BLaER1 treated with 17β-estradiol and CSF1 and Interleukin-3, amounts not matched to agents 10 nM and 100 nM (cell line): ENCODE results near the gene TRRAP.

ENCODE experiments used
- H3K27ac ChIP-seq, 11 experiments: shearing (Covaris generic); formaldehyde crosslinking; 2 replicates each; pipeline ENCODE4 v1.8.1; 2022
- H3K27me3 ChIP-seq, 11 experiments: shearing (Covaris generic); formaldehyde crosslinking; 2 replicates each; pipeline ENCODE4 v1.8.1; 2022
- H3K36me3 ChIP-seq, 11 experiments: shearing (Covaris generic); formaldehyde crosslinking; 2 replicates each; pipeline ENCODE4 v1.8.1; 2022
- H3K4me1 ChIP-seq, 10 experiments: shearing (Covaris generic); formaldehyde crosslinking; 2 replicates each; pipeline ENCODE4 v1.8.1; 2022
- H3K4me2 ChIP-seq, 11 experiments: shearing (Covaris generic); formaldehyde crosslinking; 2 replicates each; pipeline ENCODE4 v1.8.1; 2022
- H3K4me3 ChIP-seq, 10 experiments: shearing (Covaris generic); formaldehyde crosslinking; 2 replicates each; pipeline ENCODE4 v1.8.1; 2022
- H3K9ac ChIP-seq, 11 experiments: shearing (Covaris generic); formaldehyde crosslinking; 2 replicates each; pipeline ENCODE4 v1.8.1; 2022
- H3K9me3 ChIP-seq, 11 experiments: shearing (Covaris generic); formaldehyde crosslinking; replicated peaks in 1 of 11; 2 replicates each; pipeline ENCODE4 v1.8.1; 2022
- H4K20me1 ChIP-seq, 11 experiments: shearing (Covaris generic); formaldehyde crosslinking; 2 replicates each; pipeline ENCODE4 v1.8.1; 2022
- Cebpa-rat ChIP-seq, 11 experiments: shearing (Covaris generic); IDR thresholded peaks; 2 replicates each; pipeline ENCODE4 v1.8.1; 2022

Gene TRRAP

DNA sequence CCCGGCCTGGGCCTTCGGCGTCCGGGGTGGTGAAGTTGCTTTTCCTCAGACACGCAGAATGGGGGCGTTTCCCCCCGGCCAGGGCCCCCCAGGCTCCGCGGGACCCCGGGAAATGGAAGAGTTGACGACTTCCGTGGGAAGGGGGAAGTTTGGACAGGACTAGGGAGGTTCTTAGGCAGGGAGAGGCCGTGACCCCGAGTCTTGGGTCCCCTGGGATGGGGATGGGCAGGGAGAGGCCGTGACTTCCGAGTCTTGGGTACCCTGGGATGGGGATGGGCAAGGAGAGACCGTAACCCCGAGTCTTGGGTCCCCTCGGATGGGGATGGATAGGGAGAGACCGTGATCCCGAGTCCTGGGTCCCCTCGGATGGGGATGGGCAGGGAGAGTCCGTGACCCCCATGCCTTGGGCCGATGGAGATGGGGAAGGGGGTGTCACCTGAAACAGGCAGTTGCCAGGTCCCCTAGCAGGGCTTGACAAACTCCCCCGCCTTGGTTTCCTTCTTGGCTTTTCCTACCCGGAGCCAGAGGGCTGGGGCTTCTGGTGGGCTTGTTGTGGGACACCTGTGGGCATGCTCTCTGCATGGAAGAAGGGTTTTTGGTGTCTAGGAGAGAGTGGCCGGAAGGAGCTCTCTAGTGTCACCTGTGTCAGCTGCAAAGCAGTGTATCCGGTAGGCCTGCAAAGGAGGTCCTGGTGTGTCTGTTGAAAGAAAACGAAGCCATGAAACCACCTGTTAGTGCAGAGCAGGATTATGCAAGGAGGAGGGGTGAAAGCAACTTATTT lies 1.1 kb downstream of the TRRAP start:
- peak in 1 of 11 experiments; percentile 69; a peak in 3 of 22 replicates for TF ChIP-seq Cebpa-rat (IDR thresholded peaks at IDR 0.05)
- H4K20me1 ChIP-seq, result peaks cover 27 to 55% (median 49%) of the 10 kb centered on the region in 11 experiments; a peak in 21 of 22 replicates
- H3K36me3 ChIP-seq, result peaks cover 36 to 43% (median 41%) of the 10 kb centered on the region in 11 experiments
- H3K27me3 ChIP-seq, result no peaks in the 10 kb centered on the region
- H3K4me3 ChIP-seq, result peak overlapping the region; percentile 95 to 100 (median 98)
- H3K27ac ChIP-seq, result peak overlapping the region; percentile 96 to 100 (median 99)
- no peaks in the 10 kb centered on the region for H3K9me3 ChIP-seq
- peaks cover 15 to 35% (median 24%) of the 10 kb centered on the region in 10 experiments for H3K4me1 ChIP-seq
- peak overlapping the region; percentile 98 to 100 (median 100) for H3K9ac ChIP-seq
- peak overlapping the region; percentile 90 to 100 (median 98) for H3K4me2 ChIP-seq

DNA sequence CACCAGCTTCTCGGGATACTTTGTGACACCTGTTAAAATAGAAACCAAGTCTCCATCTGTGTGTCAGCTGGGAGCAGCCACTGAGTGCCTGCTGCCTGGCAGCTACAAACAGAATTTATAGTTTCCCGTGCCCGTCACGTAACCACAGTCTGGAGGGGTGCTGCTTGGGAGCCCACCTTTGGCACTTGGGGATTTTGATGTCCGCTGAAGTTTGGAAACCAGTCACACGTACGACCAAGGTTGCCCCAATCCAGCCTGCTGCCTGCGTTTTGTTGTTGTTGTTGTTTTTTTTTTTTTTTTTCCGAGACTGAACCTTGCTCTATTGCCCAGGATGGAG lies 1.6 kb downstream of the TRRAP start:
- H3K4me2 ChIP-seq, result peak overlapping the region; percentile 90 to 100 (median 98)
- peaks cover 42 to 48% (median 47%) of the 10 kb centered on the region in 11 experiments for H3K36me3 ChIP-seq
- H3K27me3 ChIP-seq, result no peaks in the 10 kb centered on the region
- peaks cover 32 to 60% (median 55%) of the 10 kb centered on the region in 11 experiments; a peak in 21 of 22 replicates for H4K20me1 ChIP-seq
- peak overlapping the region; percentile 95 to 100 (median 98) for H3K4me3 ChIP-seq
- peak overlapping the region in 9 of 11 experiments; percentile 96 to 100 (median 99); a peak in 11 of 22 replicates for H3K27ac ChIP-seq
- peaks cover 15 to 35% (median 24%) of the 10 kb centered on the region in 10 experiments for H3K4me1 ChIP-seq
- peak overlapping the region; percentile 98 to 100 (median 100) for H3K9ac ChIP-seq
- no peaks in the 10 kb centered on the region for H3K9me3 ChIP-seq
- TF ChIP-seq Cebpa-rat (IDR thresholded peaks at IDR 0.05), result peak in 1 of 11 experiments; percentile 69; a peak in 1 of 22 replicates

GRCh38 chr7:98880485-98880884 lies 2.2 kb downstream of the TRRAP start:
- Histone ChIP-seq H4K20me1 (peaks cover 36 to 66% (median 60%) of the 10 kb centered on the region in 11 experiments; a peak in 21 of 22 replicates), H3K4me2 (peak overlapping the region; percentile 90 to 100 (median 98)), H3K9ac (peak overlapping the region in 10 of 11 experiments; percentile 98 to 100 (median 100); a peak in 13 of 22 replicates), H3K4me1 (peaks cover 15 to 35% (median 24%) of the 10 kb centered on the region in 10 experiments), H3K36me3 (peaks cover 47 to 54% (median 52%) of the 10 kb centered on the region in 11 experiments), H3K9me3 (no peaks in the 10 kb centered on the region), H3K27ac (peak overlapping the region in 3 of 11 experiments; percentile 96 to 100 (median 99); a peak in 7 of 22 replicates), H3K4me3 (peak overlapping the region; percentile 95 to 100 (median 98); a peak in 11 of 20 replicates), H3K27me3 (no peaks in the 10 kb centered on the region)
- TF ChIP-seq Cebpa-rat (IDR thresholded peaks at IDR 0.05), result no peak

- no peak for TF ChIP-seq Cebpa-rat (IDR thresholded peaks at IDR 0.05)
- Histone ChIP-seq H3K9me3 (no peaks in the 10 kb centered on the region), H3K27me3 (no peaks in the 10 kb centered on the region), H3K9ac (no peak overlapping the region), H3K4me2 (no peak overlapping the region), H3K36me3 (peaks cover 57 to 66% (median 62%) of the 10 kb centered on the region in 11 experiments), H3K27ac (no peak overlapping the region), H4K20me1 (peaks cover 40 to 78% (median 70%) of the 10 kb centered on the region in 11 experiments; a peak in 21 of 22 replicates), H3K4me1 (peaks cover 15 to 35% (median 24%) of the 10 kb centered on the region in 10 experiments), H3K4me3 (no peak overlapping the region)
These were observed 3.4 kb downstream of the TRRAP start for GRCh38 chr7:98881561-98882315.

GRCh38 chr7:98884416-98884815 lies 6.1 kb downstream of the TRRAP start:
- no peak overlapping the region for H3K27ac ChIP-seq

GRCh38 chr7:98887038-98887437 lies 8.7 kb downstream of the TRRAP start:
- no peak overlapping the region for H3K27ac ChIP-seq
- no peak overlapping the region for H3K4me2 ChIP-seq
- H3K4me3 ChIP-seq, result no peak overlapping the region
- H3K9ac ChIP-seq, result no peak overlapping the region
- H4K20me1 ChIP-seq, result peaks cover 47 to 84% (median 75%) of the 10 kb centered on the region in 11 experiments; a peak in 21 of 22 replicates
- peaks cover 0 to 13% (median 3%) of the 10 kb centered on the region in 10 experiments; a peak in 8 of 20 replicates for H3K4me1 ChIP-seq
- peaks cover 95 to 100% (median 98%) of the 10 kb centered on the region in 11 experiments for H3K36me3 ChIP-seq
- no peaks in the 10 kb centered on the region for H3K27me3 ChIP-seq
- no peak for TF ChIP-seq Cebpa-rat (IDR thresholded peaks at IDR 0.05)
- no peaks in the 10 kb centered on the region for H3K9me3 ChIP-seq

More at GRCh38 chr7:98884416-98884815, 6.1 kb downstream of the TRRAP start:
- no peaks in the 10 kb centered on the region for H3K9me3 ChIP-seq
- no peak overlapping the region for H3K4me3 ChIP-seq
- H3K4me1 ChIP-seq, result peaks cover 12 to 28% (median 19%) of the 10 kb centered on the region in 10 experiments
- H4K20me1 ChIP-seq, result peaks cover 58 to 100% (median 93%) of the 10 kb centered on the region in 11 experiments; a peak in 21 of 22 replicates
- peak overlapping the region in 2 of 11 experiments; percentile 3; a peak in 1 of 22 replicates for H3K9ac ChIP-seq
- H3K27me3 ChIP-seq, result no peaks in the 10 kb centered on the region
- no peak for TF ChIP-seq Cebpa-rat (IDR thresholded peaks at IDR 0.05)
- H3K36me3 ChIP-seq, result peaks cover 84 to 93% (median 88%) of the 10 kb centered on the region in 11 experiments
- H3K4me2 ChIP-seq, result 0 out of 22 replicates have a peak overlapping the region, but pooled peaks of 1 of the 11 experiments have one; percentile 1

DNA sequence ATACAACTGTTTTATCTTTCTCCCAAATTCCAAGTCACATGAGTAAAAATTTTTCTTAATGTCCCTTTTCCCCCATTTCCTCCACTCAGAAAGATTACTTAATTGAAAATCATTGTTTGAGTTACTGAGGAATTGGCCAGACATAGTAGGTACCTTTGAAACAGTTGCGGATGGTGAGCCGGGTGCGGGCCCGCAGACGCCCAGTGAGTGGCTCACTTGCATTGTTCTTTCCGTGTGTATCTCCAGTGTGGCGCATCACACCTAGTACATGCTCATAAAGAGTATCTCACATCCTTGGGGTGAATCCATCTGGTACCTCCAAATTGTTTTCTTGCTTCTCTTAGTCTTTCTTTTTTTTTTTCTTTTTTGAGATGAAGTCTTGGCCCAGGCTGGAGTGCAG lies 14.3 kb downstream of the TRRAP start:
- Histone ChIP-seq H3K27me3 (no peaks in the 10 kb centered on the region), H3K4me1 (no peaks in the 10 kb centered on the region), H3K4me3 (no peak overlapping the region), H3K9me3 (no peaks in the 10 kb centered on the region), H4K20me1 (peaks cover 15 to 75% (median 43%) of the 10 kb centered on the region in 11 experiments; a peak in 20 of 22 replicates), H3K4me2 (no peak overlapping the region), H3K27ac (no peak overlapping the region), H3K36me3 (peaks cover 96 to 100% (median 100%) of the 10 kb centered on the region in 11 experiments), H3K9ac (no peak overlapping the region)
- no peak for TF ChIP-seq Cebpa-rat (IDR thresholded peaks at IDR 0.05)

DNA sequence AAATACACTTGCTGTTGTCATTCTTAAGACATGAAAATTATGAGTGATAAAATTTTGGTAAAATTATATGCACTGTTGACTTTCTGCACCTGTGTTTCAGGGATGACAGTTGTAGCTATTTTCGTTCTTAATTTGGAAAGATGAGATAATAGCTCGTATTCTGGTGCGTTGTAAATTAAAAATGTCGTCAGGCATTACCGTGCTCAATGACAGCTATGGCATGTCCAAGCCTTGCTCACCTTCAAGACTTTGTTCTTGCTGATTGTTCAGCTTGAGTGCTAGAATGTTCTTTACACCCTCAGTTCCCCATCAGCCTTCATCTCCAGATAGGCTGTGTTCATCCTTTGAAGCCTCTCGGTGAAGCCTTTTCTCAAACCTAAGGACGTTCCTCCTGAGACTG lies 21.5 kb downstream of the TRRAP start:
- Histone ChIP-seq H3K4me1 (no peaks in the 10 kb centered on the region), H3K9ac (no peak overlapping the region), H3K9me3 (no peaks in the 10 kb centered on the region), H3K4me2 (no peak overlapping the region), H3K36me3 (peaks cover 99 to 100% (median 100%) of the 10 kb centered on the region in 11 experiments), H4K20me1 (peaks cover 0 to 63% (median 13%) of the 10 kb centered on the region in 11 experiments; a peak in 14 of 22 replicates), H3K4me3 (no peak overlapping the region), H3K27me3 (no peaks in the 10 kb centered on the region), H3K27ac (no peak overlapping the region)
- no peak for TF ChIP-seq Cebpa-rat (IDR thresholded peaks at IDR 0.05)
